Measurements from ENCODE around the gene VIPAS39.

VIPAS39 gene

DNA sequence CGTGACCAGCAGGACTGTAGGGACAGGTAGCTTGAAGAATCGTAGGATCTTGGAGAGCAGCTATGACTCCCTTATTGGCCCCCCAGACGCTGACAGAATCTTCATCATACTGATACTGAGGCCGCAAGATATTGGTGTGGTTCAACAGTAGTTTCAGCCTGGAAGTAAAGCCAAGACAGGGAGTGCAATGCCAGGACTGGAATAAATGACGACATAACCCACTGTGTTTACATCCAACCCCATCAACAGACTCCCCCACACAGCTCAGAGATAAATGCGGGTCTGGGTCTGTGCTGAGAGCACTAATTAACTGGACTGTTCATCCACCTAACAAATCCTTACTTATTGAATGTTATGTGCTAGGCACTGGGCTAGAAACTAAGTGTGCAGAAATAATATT lies 50.7 kb downstream of the VIPAS39 start:
- no peak for DNase-seq (ENCODE audit: low read depth)
- no peak overlapping the region for H3K4me3 ChIP-seq (ENCODE audit: low read depth, low read length)
- TF ChIP-seq, protein P1, sequence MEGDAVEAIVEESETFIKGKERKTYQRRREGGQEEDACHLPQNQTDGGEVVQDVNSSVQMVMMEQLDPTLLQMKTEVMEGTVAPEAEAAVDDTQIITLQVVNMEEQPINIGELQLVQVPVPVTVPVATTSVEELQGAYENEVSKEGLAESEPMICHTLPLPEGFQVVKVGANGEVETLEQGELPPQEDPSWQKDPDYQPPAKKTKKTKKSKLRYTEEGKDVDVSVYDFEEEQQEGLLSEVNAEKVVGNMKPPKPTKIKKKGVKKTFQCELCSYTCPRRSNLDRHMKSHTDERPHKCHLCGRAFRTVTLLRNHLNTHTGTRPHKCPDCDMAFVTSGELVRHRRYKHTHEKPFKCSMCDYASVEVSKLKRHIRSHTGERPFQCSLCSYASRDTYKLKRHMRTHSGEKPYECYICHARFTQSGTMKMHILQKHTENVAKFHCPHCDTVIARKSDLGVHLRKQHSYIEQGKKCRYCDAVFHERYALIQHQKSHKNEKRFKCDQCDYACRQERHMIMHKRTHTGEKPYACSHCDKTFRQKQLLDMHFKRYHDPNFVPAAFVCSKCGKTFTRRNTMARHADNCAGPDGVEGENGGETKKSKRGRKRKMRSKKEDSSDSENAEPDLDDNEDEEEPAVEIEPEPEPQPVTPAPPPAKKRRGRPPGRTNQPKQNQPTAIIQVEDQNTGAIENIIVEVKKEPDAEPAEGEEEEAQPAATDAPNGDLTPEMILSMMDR (IDR thresholded peaks at IDR 0.05; ENCODE audit: low read depth, low read length, missing control alignments) = no peak

DNA sequence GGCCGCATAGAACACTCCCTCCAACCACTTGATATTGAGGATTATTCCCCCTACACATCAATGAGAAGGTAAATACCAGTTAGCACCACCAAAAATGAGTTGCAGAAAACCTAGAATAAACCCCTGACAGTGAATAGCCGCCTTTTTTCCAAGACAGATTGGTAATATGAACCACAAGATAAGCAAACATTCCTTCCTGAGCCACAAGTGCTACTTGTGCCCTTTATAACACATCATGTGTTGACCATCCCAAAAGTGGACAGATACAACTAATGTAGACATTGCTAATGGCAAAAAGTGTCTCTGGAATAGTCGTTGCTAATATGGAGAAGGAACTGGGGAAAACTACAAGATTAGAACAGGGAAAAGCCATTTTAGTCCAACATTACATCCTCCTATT lies 51.3 kb downstream of the VIPAS39 start:
- TF ChIP-seq, protein P1 (IDR thresholded peaks at IDR 0.05; ENCODE audit: low read depth, low read length, missing control alignments) = no peak
- DNase-seq (ENCODE audit: low read depth) = no peak
- H3K4me3 ChIP-seq (ENCODE audit: low read depth, low read length) = no peak overlapping the region

DNA sequence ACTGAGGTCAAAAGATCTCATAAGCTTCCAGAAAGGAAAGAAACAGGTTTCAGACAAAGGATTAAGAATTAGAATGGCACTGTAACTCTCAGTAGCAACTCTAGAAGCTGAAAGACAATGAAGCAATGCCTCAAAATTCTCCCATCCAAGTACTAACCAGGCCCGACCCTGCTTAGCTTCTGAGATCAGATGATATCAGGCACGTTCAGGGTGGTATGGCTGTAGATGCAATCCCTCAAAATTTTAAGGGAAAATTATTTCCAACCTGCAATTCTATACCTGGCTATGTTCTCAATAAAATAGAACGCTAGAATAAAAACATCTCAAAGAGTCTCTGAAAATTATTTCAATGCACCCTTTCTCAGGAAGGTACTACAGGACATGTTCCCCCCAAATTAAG lies 53.6 kb downstream of the VIPAS39 start:
- TF ChIP-seq, protein P1 (IDR thresholded peaks at IDR 0.05; ENCODE audit: low read depth, low read length, missing control alignments) = no peak
- no peak overlapping the region for H3K4me3 ChIP-seq (ENCODE audit: low read depth, low read length)
- DNase-seq (ENCODE audit: low read depth) = no peak

DNA sequence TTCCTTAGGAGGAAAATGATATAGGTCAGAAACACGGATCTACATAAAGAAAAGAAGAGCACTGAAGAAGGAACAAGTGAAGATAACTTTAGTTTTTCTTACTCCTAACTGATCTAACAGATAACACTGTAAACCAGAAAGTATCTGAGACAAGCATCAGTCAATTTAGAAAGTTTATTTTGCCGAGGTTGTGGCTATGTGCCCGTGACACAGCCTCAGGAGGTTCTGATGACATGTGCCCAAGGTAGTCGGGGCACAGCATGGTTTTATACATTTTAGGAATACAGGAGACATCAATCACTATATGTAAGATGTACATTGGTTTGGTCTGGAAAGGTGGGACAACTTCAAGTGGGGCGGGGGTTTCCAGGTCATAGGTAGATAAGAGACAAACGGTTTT lies 57.2 kb downstream of the VIPAS39 start:
- no peak overlapping the region for H3K4me3 ChIP-seq (ENCODE audit: low read depth, low read length)
- DNase-seq (ENCODE audit: low read depth) = no peak
- TF ChIP-seq, protein P1 (IDR thresholded peaks at IDR 0.05; ENCODE audit: low read depth, low read length, missing control alignments) = no peak

DNA sequence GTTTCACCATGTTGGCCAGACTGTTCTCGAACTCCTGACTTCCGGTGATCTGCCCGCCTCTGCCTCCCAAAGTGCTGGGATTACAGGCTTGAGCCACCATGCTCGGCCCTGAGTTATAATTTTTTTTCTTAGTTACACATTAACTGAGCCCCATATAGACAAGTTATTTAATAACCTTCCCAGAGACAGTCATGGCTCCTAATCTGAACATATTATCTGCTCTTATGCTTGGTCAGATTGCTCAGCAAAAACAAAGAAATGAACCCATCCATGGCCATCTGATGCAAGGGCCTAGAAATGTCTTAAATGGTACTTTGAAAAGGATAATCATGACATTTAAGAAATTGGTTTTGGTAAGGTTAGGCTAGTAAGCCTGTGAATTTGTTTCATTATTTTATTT lies 67.2 kb downstream of the VIPAS39 start:
- H3K4me3 ChIP-seq (ENCODE audit: low read depth, low read length) = no peak overlapping the region
- DNase-seq (ENCODE audit: low read depth) = no peak
- TF ChIP-seq, protein P1 (IDR thresholded peaks at IDR 0.05; ENCODE audit: low read depth, low read length, missing control alignments) = no peak

DNA sequence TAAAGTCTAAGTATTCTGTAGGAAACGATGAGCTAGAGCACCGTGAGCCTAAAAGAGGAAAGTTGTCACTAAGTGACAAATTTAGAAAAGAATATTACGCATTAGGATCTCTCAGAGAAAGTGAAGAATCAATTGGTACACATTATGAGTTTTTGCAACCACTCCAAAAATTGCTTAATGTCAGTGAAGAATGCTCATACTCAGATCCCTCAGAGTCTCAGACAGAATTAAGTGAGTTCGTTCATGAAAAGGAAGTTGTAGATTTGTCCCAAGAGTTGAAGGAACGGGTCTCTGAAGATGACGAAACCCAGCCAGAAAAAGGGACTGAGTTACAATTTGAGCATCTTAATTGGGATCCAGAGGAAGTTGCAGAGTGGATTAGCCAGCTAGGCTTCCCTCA lies 78.7 kb downstream of the VIPAS39 start:
- TF ChIP-seq, protein P1 (IDR thresholded peaks at IDR 0.05; ENCODE audit: low read depth, low read length, missing control alignments) = no peak
- DNase-seq (ENCODE audit: low read depth) = no peak
- no peak overlapping the region for H3K4me3 ChIP-seq (ENCODE audit: low read depth, low read length)

DNA sequence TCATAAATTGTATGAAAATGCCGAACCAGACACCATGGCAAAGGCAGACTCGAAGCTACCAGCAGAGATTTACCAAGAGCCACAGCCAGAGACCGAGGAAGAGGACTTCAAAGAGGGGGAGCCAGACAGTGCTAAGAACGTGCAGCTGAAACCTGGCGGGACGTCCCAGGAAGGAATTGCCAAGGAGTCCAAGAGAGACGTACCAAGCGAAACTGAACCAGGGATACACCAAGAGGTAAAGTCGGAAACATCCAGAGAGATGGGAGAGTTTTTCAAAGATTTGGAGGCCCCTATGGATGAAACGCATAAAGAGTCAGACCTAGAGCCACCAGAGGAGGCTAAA lies 79.9 kb downstream of the VIPAS39 start:
- DNase-seq (ENCODE audit: low read depth) = no peak
- TF ChIP-seq, protein P1 (IDR thresholded peaks at IDR 0.05; ENCODE audit: low read depth, low read length, missing control alignments) = no peak
- H3K4me3 ChIP-seq (ENCODE audit: low read depth, low read length) = peak overlapping the region; percentile 71

All from GM12864 (cell line).